Kidney (tissue), 14 donors: ENCODE results near the gene ALDH8A1. TPM values are rescaled to one million over a fixed set of nuclear protein-coding genes. Genes with fewer than 3 reads are reported as not detected.

Experiments used
- DNase-seq, 5 donors: peaks; one replicate each; pipeline ENCODE4 v3.0.0-alpha.2; 2013 to 2020
- FAIRE-seq: peaks from 2 replicates; lab custom pipeline; 2012; peaks lifted over from hg19 to GRCh38; lab: Jason Lieb, UNC
- H3K27ac ChIP-seq, 2 donors: one replicate each; pipeline ENCODE4 v1.7.0; 2013; ENCODE audit warnings: low read depth in 2 of 2, low read length in 2 of 2, inconsistent platforms in 1 of 2
- H3K27me3 ChIP-seq: one replicate; pipeline ENCODE4 v1.7.1; 2013; ENCODE audit warnings: low read length, inconsistent platforms; ENCODE audit not compliant: control insufficient read depth, insufficient read depth
- H3K36me3 ChIP-seq, 3 donors: one replicate each; pipeline versions ENCODE4 v1.7.0 to v1.7.1; 2013; ENCODE audit warnings: low read length in 3 of 3, control low read depth in 1 of 3, inconsistent platforms in 1 of 3; ENCODE audit not compliant: insufficient read depth in 3 of 3, control insufficient read depth in 2 of 3
- H3K4me1 ChIP-seq, 3 donors: one replicate each; pipeline versions ENCODE4 v1.7.0 to v1.7.1; 2013; ENCODE audit warnings: low read length in 3 of 3, inconsistent platforms in 1 of 3, low read depth in 1 of 3; ENCODE audit not compliant: control insufficient read depth in 2 of 3, insufficient read depth in 2 of 3
- H3K4me3 ChIP-seq, 3 donors: one replicate each; pipeline versions ENCODE4 v1.7.0 to v1.8.1; 2013; ENCODE audit warnings: low read length in 3 of 3, control low read depth in 1 of 3, inconsistent platforms in 1 of 3
- H3K9ac ChIP-seq, 3 donors: one replicate each; pipeline versions ENCODE4 v1.7.0 to v1.7.1; 2013; ENCODE audit warnings: low read length in 3 of 3, control low read depth in 1 of 3, inconsistent platforms in 1 of 3
- H3K9me3 ChIP-seq, 3 donors: one replicate each; pipeline versions ENCODE4 v1.7.0 to v1.7.1; 2013; ENCODE audit warnings: low read length in 3 of 3, control low read depth in 1 of 3, inconsistent platforms in 1 of 3; ENCODE audit not compliant: control insufficient read depth in 2 of 3, insufficient read depth in 1 of 3
- intact Hi-C: fragments of 100-400 bp; cut with DNase I; formaldehyde crosslinking; loops from one replicate; pipeline ENCODE4 v1.11.1; 2022
- polyA plus RNA-seq: library from polyadenylated mRNA; stranded (reverse); fragments of 350-450 nt; fragmentation: Illumina TruSeq; extraction: RNeasy Lipid Tissue Mini Kit (QIAGEN cat#74804); gene quantifications from one replicate; pipeline ENCODE4 v1.2.3, GENCODE V29; 2014; ENCODE audit warnings: low read depth, low replicate concordance; ENCODE audit not compliant: insufficient read depth
- total RNA-seq: library from RNA; stranded (reverse); fragmentation: NEBNext Ultra II Directional; extraction: Animal tissue kit (Norgen Biotek cat#: 25700); gene quantifications from one replicate; pipeline ENCODE4 v1.2.1, GENCODE V29; 2021
- TF ChIP-seq, protein P1 (sequence below): IDR thresholded peaks from 3 replicates; pipeline ENCODE4 v1.5.1; 2012; ENCODE audit warnings: mild to moderate bottlenecking, moderate library complexity, borderline replicate concordance; ENCODE audit not compliant: insufficient read depth; ENCODE audit errors: extremely low read depth
- donor health status: control.
- donor health status: control.
- donor health status: control.
- donor health status: control.
- donor health status: control.
- donor health status: DM: yes; HTN: yes; CAD: no.
- donor health status: Normal renal cell carcinoma (clear cell type).

ALDH8A1 gene
- total and polyA plus RNA-seq, 2 donors from 2014 or later = 11.2 to 56.7 TPM

DNA sequence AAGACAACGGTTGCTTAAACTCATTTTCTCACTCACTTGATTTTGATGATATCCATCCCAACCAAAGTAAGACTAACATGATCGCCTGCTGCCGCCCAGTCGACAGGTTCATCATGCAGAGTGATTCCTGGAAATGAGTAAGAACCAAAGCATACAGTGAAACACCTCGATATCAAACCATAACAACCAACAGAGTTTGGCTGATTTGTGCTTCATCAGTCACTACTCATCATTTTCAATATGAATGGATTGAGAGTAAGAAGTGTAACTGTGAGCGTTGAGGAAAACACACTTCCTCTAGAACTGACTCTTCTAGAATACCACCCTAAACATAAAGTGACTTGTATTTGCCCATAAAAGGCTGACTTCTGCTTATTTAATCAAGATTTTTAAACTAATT, 29.2 kb upstream of the ALDH8A1 start:
- peaks cover 6 to 28% (median 7%) of the 10 kb centered on the region in 3 donors for H3K36me3 ChIP-seq
- no peak overlapping the region for H3K9ac ChIP-seq
- no peak overlapping the region for H3K27ac ChIP-seq
- no peaks in the 10 kb centered on the region for H3K27me3 ChIP-seq
- no peak overlapping the region for H3K4me3 ChIP-seq
- H3K9me3 ChIP-seq = no peaks in the 10 kb centered on the region
- no peak for FAIRE-seq
- DNase-seq = no peak
- intact Hi-C loops = no loop called here
- no peaks in the 10 kb centered on the region for H3K4me1 ChIP-seq
- TF ChIP-seq, protein P1, sequence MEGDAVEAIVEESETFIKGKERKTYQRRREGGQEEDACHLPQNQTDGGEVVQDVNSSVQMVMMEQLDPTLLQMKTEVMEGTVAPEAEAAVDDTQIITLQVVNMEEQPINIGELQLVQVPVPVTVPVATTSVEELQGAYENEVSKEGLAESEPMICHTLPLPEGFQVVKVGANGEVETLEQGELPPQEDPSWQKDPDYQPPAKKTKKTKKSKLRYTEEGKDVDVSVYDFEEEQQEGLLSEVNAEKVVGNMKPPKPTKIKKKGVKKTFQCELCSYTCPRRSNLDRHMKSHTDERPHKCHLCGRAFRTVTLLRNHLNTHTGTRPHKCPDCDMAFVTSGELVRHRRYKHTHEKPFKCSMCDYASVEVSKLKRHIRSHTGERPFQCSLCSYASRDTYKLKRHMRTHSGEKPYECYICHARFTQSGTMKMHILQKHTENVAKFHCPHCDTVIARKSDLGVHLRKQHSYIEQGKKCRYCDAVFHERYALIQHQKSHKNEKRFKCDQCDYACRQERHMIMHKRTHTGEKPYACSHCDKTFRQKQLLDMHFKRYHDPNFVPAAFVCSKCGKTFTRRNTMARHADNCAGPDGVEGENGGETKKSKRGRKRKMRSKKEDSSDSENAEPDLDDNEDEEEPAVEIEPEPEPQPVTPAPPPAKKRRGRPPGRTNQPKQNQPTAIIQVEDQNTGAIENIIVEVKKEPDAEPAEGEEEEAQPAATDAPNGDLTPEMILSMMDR = no peak

DNA sequence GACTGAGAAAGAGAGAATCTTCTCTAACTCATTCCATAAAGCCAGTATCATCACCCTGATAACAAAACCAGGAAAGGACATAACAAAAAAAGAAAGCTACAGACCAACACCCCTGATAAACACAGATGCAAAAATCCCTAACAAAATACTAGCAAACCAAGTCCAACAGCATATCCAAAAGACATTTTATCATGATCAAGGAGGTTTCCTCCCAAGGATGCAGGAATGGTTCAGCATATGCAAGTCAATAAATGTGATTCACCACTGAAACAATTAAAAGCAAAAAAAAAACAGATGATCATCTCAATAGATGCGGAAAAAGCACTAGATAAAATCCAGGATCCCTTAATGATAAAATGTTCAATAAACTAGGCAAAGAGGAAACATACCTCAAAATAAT, 24.5 kb upstream of the ALDH8A1 start:
- TF ChIP-seq, protein P1 = no peak
- Histone ChIP-seq H3K27me3 (no peaks in the 10 kb centered on the region), H3K9me3 (no peaks in the 10 kb centered on the region), H3K4me1 (no peaks in the 10 kb centered on the region), H3K4me3 (no peak overlapping the region), H3K27ac (no peak overlapping the region), H3K9ac (no peak overlapping the region), H3K36me3 (peaks cover 0 to 8% (median 0%) of the 10 kb centered on the region in 3 donors)
- intact Hi-C loops = no loop called here
- no peak for DNase-seq
- no peak for FAIRE-seq

DNA sequence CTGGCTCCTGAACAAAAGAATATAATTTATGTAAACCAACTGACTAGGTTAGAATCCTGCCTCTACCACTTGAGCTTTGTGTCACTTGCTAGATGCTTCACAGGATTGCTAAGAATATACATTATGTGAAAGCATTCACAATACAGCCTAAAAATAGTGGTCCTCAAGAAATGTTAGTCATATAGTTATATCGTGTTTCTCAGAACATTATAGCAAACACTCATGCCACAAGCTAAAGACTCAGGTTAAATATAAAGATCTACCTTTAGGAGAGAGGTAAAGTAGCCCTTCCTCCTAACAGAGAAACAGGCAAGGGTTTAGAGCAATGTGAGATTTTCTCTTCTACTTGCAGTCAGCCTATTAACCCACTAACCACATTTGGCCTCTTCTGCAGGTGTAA, 17.8 kb upstream of the ALDH8A1 start:
- TF ChIP-seq, protein P1 = no peak
- Histone ChIP-seq H3K4me1 (no peaks in the 10 kb centered on the region), H3K9me3 (no peaks in the 10 kb centered on the region), H3K9ac (no peak overlapping the region), H3K4me3 (no peak overlapping the region), H3K27me3 (no peaks in the 10 kb centered on the region), H3K36me3 (peaks cover 0 to 11% (median 4%) of the 10 kb centered on the region in 3 donors), H3K27ac (no peak overlapping the region)
- FAIRE-seq = no peak
- intact Hi-C loops = no loop called here
- no peak for DNase-seq
